ENCODE measurements around the gene ABCC6.
"Not testable (repeated sequence)": the region's sequence is repeated elsewhere in the genome, so short reads cannot be mapped to it uniquely, and the experiment has no call there.

ABCC6 gene

GRCh38 chr16:16161319-16161718, 62.0 kb downstream of the ABCC6 start:
- DNase-seq (ENCODE audit: low read depth in 2 of 2), result no peak

- no peak for DNase-seq (ENCODE audit: low read depth in 2 of 2)
Observed at GRCh38 chr16:16159662-16160061, 63.6 kb downstream of the ABCC6 start.

GRCh38 chr16:16158741-16159374, 64.4 kb downstream of the ABCC6 start:
- DNase-seq (ENCODE audit: low read depth in 2 of 2), result no peak

DNA sequence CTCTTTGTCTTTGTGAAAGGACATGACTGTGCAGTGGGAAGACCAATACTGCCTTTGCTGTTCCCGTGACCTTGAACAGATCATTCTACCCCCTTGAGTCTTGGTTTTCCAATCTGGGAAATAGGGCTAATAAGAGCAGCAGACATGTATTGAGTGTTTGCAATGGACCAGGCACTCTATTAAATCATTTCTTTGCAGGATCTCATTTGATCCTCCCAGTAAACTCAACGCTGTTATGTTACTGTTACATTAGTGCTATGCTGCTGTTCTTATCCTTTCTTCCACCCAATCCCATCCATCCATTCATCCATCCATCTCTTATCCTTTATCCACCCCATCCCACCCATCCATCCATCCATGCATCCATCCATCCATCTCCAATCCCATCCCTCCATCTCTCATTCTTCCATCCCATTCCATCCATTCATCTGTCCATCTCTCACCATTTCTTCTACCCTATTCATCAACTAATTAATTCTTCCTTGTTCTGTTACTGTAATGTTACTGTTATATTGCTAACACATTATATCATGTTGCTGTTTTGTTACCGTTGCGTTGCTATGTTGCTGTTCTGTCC, 65.1 kb downstream of the ABCC6 start:
- no peak for DNase-seq (ENCODE audit: low read depth in 2 of 2)

DNA sequence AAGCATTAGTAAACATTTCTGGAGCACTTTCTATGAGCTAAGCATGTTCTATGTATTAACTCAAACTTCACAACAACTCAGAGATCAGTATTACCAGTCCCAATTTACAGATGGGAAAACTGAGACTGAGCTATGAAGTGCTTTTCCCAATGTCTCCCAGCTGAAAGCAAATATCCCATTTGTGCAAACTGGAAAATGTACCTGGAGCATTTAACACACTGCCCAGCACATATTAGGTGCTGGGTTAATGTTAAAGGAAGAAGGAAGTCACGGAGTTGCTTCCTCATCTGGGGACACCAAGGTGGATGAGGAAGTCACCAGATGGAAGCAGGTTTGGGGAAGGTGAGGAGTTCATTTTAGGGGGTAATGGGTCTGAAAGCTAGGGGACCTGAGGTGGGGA, 66.1 kb downstream of the ABCC6 start:
- DNase-seq (ENCODE audit: low read depth in 2 of 2), result no peak

GRCh38 chr16:16155234-16155633, 68.1 kb downstream of the ABCC6 start:
- no peak for DNase-seq (ENCODE audit: low read depth in 2 of 2)

GRCh38 chr16:16154281-16154951, 68.9 kb downstream of the ABCC6 start:
- DNase-seq (ENCODE audit: low read depth in 2 of 2), result no peak

- DNase-seq (ENCODE audit: low read depth in 2 of 2), result not testable (repeated sequence)
Observed at GRCh38 chr16:16153000-16153399, 70.3 kb downstream of the ABCC6 start.

DNA sequence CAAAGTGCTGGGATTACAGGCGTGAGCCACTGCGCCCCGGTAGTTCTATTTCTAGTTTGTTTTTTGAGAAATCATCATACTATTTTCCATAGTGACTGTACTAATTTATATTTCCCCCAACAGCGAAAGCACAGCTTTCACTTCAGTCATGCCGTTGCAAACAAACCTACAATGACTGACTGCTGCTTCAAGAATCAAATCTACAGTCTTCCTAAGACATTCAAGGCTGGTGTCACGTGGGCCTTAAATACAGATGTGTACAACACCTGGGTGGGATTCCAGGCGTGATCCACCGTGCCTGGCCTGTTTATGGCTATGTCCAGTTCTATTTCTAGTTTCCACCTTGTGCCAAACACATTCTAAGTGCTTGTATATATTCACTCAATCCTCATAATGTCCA, 72.0 kb downstream of the ABCC6 start:
- DNase-seq (ENCODE audit: low read depth in 2 of 2), result no peak

GRCh38 chr16:16150878-16151152, 72.5 kb downstream of the ABCC6 start:
- DNase-seq (ENCODE audit: low read depth in 2 of 2), result no peak

- no peak for DNase-seq (ENCODE audit: low read depth in 2 of 2)
Observed at GRCh38 chr16:16150117-16150877, 73.0 kb downstream of the ABCC6 start.

DNA sequence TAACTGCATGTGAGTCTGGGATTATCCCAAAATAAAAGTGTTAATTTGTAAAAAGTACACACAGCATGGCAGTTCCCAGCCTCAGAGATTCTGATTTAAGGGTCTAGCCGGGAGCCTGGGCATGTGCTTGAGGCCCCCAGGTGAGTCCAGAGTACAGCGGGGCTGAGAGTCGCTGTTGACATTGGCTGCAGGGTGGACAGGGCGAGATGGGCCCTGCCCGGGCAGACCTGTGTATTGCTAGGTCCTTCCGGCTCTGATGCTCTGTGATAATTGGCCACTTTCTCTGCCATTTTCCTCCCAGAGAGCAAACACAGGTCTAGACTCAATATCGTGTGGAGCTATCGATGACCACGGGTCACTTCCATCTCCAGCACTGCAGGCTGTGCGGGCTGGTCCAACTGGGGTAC, 73.6 kb downstream of the ABCC6 start:
- DNase-seq (ENCODE audit: low read depth in 2 of 2), result no peak

DNA sequence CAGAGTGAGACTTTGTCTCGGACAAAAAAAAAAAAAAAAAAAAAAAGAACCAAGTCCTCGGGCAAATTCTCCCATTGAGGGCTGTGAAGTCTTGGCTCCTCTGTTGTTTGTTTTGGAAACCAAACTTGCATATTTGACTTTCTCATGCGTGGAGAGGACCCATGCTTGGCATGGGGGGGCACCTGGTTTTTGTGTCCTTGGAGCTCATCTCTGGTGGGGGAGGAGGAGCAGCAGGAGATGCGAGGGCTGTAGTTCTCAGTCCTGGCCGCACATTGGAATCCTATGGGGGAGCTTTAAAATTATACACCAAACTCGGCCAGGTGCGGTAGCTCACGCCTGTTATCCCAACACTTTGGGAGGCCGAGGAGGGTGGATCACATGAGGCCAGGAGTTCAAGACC, 74.5 kb downstream of the ABCC6 start:
- no peak for DNase-seq (ENCODE audit: low read depth in 2 of 2)

GRCh38 chr16:16148000-16148599, 75.2 kb downstream of the ABCC6 start:
- not testable (repeated sequence) for DNase-seq (ENCODE audit: low read depth in 2 of 2)

- DNase-seq (ENCODE audit: low read depth in 2 of 2), result no peak
Observed at GRCh38 chr16:16147316-16147999, 75.8 kb downstream of the ABCC6 start.

GRCh38 chr16:16146380-16147315, 76.6 kb downstream of the ABCC6 start:
- DNase-seq (ENCODE audit: low read depth in 2 of 2), result no peak

DNA sequence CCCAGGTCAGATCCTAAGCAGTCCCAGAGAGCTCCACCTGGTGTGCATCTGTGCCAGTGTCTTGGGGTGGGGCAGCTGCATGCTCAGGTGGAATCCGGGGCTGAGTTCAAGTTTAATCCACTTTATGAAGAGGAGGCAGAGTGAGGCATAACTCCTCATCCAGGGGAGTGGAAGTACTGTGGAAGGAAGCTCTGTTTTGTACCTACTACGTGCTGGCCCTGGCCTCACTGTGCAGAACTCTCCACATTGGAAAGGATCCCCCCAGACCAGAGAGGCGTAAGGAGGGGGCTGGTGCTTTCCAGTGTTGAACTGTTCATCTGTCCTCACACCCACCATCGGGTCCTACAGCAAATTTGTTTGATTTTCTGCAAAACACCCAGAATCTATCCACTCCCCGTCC, 78.0 kb downstream of the ABCC6 start:
- no peak for DNase-seq (ENCODE audit: low read depth in 2 of 2)

DNA sequence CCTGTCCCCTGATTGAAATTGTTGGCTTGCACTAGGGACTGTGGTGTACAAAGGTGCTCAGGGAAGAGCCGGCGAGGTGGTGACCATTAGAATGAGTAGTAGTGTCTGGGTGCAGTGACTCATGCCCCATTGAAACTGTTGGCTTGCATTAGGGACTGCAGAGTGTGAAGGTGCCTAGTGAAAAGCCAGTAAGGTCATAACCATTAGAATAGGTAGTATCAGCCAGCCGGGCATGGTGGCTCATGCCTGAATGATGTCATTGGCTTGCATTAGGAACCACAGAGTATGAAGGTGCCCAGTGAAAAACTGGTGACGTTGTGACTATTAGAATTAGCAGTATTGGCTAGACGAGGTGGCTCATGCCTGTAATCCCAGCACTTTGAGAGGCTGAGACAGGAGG, 78.9 kb downstream of the ABCC6 start:
- no peak for DNase-seq (ENCODE audit: low read depth in 2 of 2)

DNA sequence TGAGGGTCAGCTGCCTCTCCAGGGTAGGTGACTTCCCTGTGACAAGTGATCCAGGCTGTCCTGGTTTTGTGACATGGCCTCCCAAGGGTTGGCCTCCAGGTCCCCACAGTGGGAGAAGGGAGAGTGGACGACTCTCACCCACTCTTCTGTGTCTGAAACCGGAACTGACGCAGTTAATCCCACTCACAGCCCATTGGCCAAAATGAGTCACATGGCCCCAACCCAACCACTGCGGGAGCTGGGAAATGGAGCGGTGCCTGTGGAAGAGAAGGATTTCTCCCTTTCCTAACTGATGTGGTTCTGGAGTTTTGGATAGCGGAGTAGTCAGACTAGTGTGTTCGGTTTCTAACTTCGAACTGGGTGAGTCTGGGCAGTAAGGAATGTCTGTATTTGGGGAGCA, 79.4 kb downstream of the ABCC6 start:
- no peak for DNase-seq (ENCODE audit: low read depth in 2 of 2)

DNA sequence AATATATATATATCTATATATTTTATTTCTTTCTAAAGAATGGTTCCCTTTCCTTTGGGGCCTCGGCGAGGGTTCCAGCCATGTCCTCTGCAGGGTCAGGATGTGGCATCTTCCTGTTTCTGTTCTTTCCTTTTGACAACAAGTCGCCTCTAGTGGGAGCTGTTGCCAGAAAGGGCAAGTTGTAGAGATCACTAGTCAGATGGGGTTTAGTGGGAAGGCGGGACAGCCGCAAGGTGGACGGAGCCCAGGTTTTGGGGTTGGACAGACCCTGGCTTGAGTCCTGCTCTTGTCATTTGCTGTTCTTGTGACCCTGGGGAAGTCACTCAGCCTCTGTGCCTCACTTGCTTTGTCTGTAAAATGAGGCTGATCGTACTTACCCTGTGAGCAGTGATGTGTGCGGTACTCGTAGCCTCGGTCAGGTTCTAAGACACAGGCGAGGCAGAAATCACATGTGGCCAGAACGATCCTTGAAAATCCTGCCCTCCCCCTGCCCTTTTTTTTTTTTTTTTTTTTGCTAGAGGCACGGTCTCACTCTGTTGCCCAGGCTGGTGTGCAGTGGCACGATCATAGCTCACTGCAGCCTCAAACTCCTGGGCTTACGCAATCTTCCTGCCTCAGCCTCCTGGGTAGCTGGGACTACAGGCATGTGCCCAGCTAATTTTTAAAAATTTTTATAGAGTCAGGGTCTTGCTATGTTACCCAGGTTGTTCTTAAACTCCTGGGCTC, 80.1 kb downstream of the ABCC6 start:
- no peak for DNase-seq (ENCODE audit: low read depth in 2 of 2)

All from stimulated activated CD4-positive, alpha-beta T cell treated with anti-CD3 and anti-CD28 coated beads, Interleukin-1b, Interleukin-23, amount 100 ng/mL, for 4 hours (primary cell).